ENCODE data around the gene AHI1. TPM values are rescaled to one million over a fixed set of nuclear protein-coding genes. Genes with fewer than 3 reads are reported as not detected.

Gene AHI1
- polyA plus RNA-seq, 1 of the 3 experiments (the other 2 are of a cell fraction) = 7.3 TPM

- TF ChIP-seq, protein P1, sequence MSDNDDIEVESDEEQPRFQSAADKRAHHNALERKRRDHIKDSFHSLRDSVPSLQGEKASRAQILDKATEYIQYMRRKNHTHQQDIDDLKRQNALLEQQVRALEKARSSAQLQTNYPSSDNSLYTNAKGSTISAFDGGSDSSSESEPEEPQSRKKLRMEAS (IDR thresholded peaks at IDR 0.05; ENCODE audit: low read depth) = no peak
- TF ChIP-seq TAF1 (IDR thresholded peaks at IDR 0.05; ENCODE audit: borderline replicate concordance, low read depth, low read length) = no peak
- no peak for TF ChIP-seq TCF12 (IDR thresholded peaks at IDR 0.05)
- TF ChIP-seq FOSL2 (IDR thresholded peaks at IDR 0.05; ENCODE audit: borderline replicate concordance, low read depth) = no peak
- TF ChIP-seq EP300 (IDR thresholded peaks at IDR 0.05; ENCODE audit: borderline replicate concordance in 1 of 2, low read depth in 1 of 2, low read length in 1 of 2) = no peak
- TF ChIP-seq MXI1 (IDR thresholded peaks at IDR 0.05; ENCODE audit: low read depth, low read length) = no peak
- TF ChIP-seq REST (IDR thresholded peaks at IDR 0.05; ENCODE audit: low read depth, low read length) = no peak
Observed at GRCh38 chr6:135277422-135277821, 220.1 kb downstream of the AHI1 start (continued).

- Histone ChIP-seq H3K4me1 (ENCODE audit: control insufficient read depth in 1 of 2, insufficient read depth in 2 of 2, low read depth in 1 of 2, low read length in 1 of 2) (no peaks in the 10 kb centered on the region), H3F3A (replicated peaks; ENCODE audit: insufficient read depth) (no peaks in the 10 kb centered on the region), H3K4me3 (ENCODE audit: low read depth in 2 of 2, low read length in 1 of 2) (no peak overlapping the region), H3K27me3 (ENCODE audit: insufficient read depth) (no peaks in the 10 kb centered on the region), H3K9me3 (no peaks in the 10 kb centered on the region), H4K20me1 (ENCODE audit: insufficient read depth) (no peaks in the 10 kb centered on the region), H3K9ac (no peak overlapping the region), H3K79me2 (ENCODE audit: insufficient read depth) (no peaks in the 10 kb centered on the region), H3K27ac (ENCODE audit: low read depth in 2 of 2, low read length in 1 of 2) (no peak overlapping the region), H2AFZ (ENCODE audit: low read depth) (no peak overlapping the region), H3K9me2 (no peaks in the 10 kb centered on the region), H3K4me2 (no peak overlapping the region), H3K36me3 (replicated peaks in 1 of 2; ENCODE audit: control insufficient read depth in 1 of 2, insufficient read depth in 2 of 2, low read length in 1 of 2) (no peaks in the 10 kb centered on the region)
- POLR2A ChIA-PET = no interaction called here
- no peak for TF ChIP-seq USF1 (IDR thresholded peaks at IDR 0.05; ENCODE audit: borderline replicate concordance, low read depth)
- TF ChIP-seq, protein P2, sequence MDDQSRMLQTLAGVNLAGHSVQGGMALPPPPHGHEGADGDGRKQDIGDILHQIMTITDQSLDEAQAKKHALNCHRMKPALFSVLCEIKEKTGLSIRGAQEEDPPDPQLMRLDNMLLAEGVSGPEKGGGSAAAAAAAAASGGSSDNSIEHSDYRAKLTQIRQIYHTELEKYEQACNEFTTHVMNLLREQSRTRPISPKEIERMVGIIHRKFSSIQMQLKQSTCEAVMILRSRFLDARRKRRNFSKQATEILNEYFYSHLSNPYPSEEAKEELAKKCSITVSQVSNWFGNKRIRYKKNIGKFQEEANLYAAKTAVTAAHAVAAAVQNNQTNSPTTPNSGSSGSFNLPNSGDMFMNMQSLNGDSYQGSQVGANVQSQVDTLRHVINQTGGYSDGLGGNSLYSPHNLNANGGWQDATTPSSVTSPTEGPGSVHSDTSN (IDR thresholded peaks at IDR 0.05) = no peak
- no peak for TF ChIP-seq EP300 (IDR thresholded peaks at IDR 0.05; ENCODE audit: borderline replicate concordance in 1 of 2, low read depth in 1 of 2, low read length in 1 of 2)
- TF ChIP-seq, protein P1 (IDR thresholded peaks at IDR 0.05; ENCODE audit: low read depth) = no peak
- no peak for TF ChIP-seq TAF1 (IDR thresholded peaks at IDR 0.05; ENCODE audit: borderline replicate concordance, low read depth, low read length)
- TF ChIP-seq MEF2A (IDR thresholded peaks at IDR 0.05; ENCODE audit: borderline replicate concordance, low read depth) = no peak
- no peak for TF ChIP-seq RCOR1 (IDR thresholded peaks at IDR 0.05; ENCODE audit: low read length)
- CTCF ChIA-PET = interaction anchor here (0.9 kb wide), 1 partner anchor 1151 kb away, joined by 3 read pairs; no protein-coding TSS in a partner anchor
- no peak for DNase-seq
- 60% methylated on average over 5 of the region's 5 CpGs for WGBS (ENCODE audit: low lambda C conversion rate)
Observed at GRCh38 chr6:135274561-135275293, 222.8 kb downstream of the AHI1 start.
